ENCODE measurements around the gene GPANK1. TPM values are rescaled to one million over a fixed set of nuclear protein-coding genes. Genes with fewer than 3 reads are reported as not detected.
"Not testable (repeated sequence)": the region's sequence is repeated elsewhere in the genome, so short reads cannot be mapped to it uniquely, and the experiment has no call there.

GPANK1 gene
- total RNA-seq, 6 experiments from 2014 or later = 6.4 to 10.0 (median 8.0) TPM

- no peak overlapping the region for H3K4me3 ChIP-seq
- H3K36me3 ChIP-seq = no peaks in the 10 kb centered on the region
- WGBS (ENCODE audit: insufficient coverage, low coverage, low lambda C conversion rate, missing lambda C conversion rate) = 30% methylated on average over 6 of the region's 8 CpGs
- H3K27me3 ChIP-seq = no peaks in the 10 kb centered on the region
- ATAC-seq (peak; percentile 13 to 36 (median 18)), DNase-seq (peak in 1 of 3 donors; percentile 48)
- no peak overlapping the region for H3K27ac ChIP-seq
- H3K9me3 ChIP-seq = no peaks in the 10 kb centered on the region
- intact Hi-C loops (cut with DNase I) = loop anchor here in 1 of 2 donors (10.0 kb wide), 1 partner anchor 54 kb away; the partner anchor contains the start of gene SAPCD1
- H3K4me1 ChIP-seq = no peaks in the 10 kb centered on the region
- TF ChIP-seq POLR2A (IDR thresholded peaks at IDR 0.05) (no peak), CTCF (IDR thresholded peaks at IDR 0.05) (no peak)
Measured at GRCh38 chr6:31711233-31711632, 46.4 kb upstream of the GPANK1 start.

- no peak overlapping the region for H3K4me3 ChIP-seq
- WGBS (ENCODE audit: insufficient coverage, low coverage, low lambda C conversion rate, missing lambda C conversion rate) = 64% methylated on average over 5 of the region's 5 CpGs
- DNase-seq = no peak
- TF ChIP-seq POLR2A (IDR thresholded peaks at IDR 0.05) (no peak), CTCF (IDR thresholded peaks at IDR 0.05) (no peak)
- no peaks in the 10 kb centered on the region for H3K27me3 ChIP-seq
- intact Hi-C loops (cut with DNase I) = loop anchor here in 1 of 2 donors (10.0 kb wide), 1 partner anchor 54 kb away; the partner anchor contains the start of gene SAPCD1
- no peak overlapping the region for H3K27ac ChIP-seq
- no peaks in the 10 kb centered on the region for H3K9me3 ChIP-seq
- ATAC-seq = no peak
- no peaks in the 10 kb centered on the region for H3K4me1 ChIP-seq
- no peaks in the 10 kb centered on the region for H3K36me3 ChIP-seq
Measured at GRCh38 chr6:31710523-31711219, 45.9 kb upstream of the GPANK1 start.

GRCh38 chr6:31709157-31709556, 44.4 kb upstream of the GPANK1 start:
- H3K4me3 ChIP-seq; H3K4me1 ChIP-seq; H3K27ac ChIP-seq; H3K36me3 ChIP-seq; DNase-seq; intact Hi-C loops (cut with DNase I); H3K9me3 ChIP-seq; H3K27me3 ChIP-seq; ATAC-seq: not testable (repeated sequence)
- WGBS (ENCODE audit: insufficient coverage, low coverage, low lambda C conversion rate, missing lambda C conversion rate) = 57% methylated on average over 9 of the region's 11 CpGs

- TF ChIP-seq POLR2A (IDR thresholded peaks at IDR 0.05) (no peak), CTCF (IDR thresholded peaks at IDR 0.05) (no peak)
- H3K27ac ChIP-seq = no peak overlapping the region
- H3K4me1 ChIP-seq = peaks cover 0 to 5% (median 0%) of the 10 kb centered on the region in 4 donors
- ATAC-seq (no peak), DNase-seq (no peak)
- WGBS (ENCODE audit: insufficient coverage, low coverage, low lambda C conversion rate, missing lambda C conversion rate) = 84% methylated on average over 3 of the region's 3 CpGs
- no peaks in the 10 kb centered on the region for H3K9me3 ChIP-seq
- no peaks in the 10 kb centered on the region for H3K36me3 ChIP-seq
- H3K27me3 ChIP-seq = no peaks in the 10 kb centered on the region
- intact Hi-C loops (cut with DNase I) = no loop called here
- H3K4me3 ChIP-seq = no peak overlapping the region
Measured at GRCh38 chr6:31708224-31708623, 43.4 kb upstream of the GPANK1 start.

- no peaks in the 10 kb centered on the region for H3K27me3 ChIP-seq
- intact Hi-C loops (cut with DNase I) = no loop called here
- no peak for ATAC-seq
- TF ChIP-seq CTCF (IDR thresholded peaks at IDR 0.05) (no peak), POLR2A (IDR thresholded peaks at IDR 0.05) (no peak)
- DNase-seq = no peak
- no peak overlapping the region for H3K4me3 ChIP-seq
- no peaks in the 10 kb centered on the region for H3K36me3 ChIP-seq
- peaks cover 0 to 5% (median 0%) of the 10 kb centered on the region in 4 donors for H3K4me1 ChIP-seq
- no peak overlapping the region for H3K27ac ChIP-seq
- no peaks in the 10 kb centered on the region for H3K9me3 ChIP-seq
- 100% methylated on average over 1 of the region's 10 CpGs for WGBS (ENCODE audit: insufficient coverage, low coverage, low lambda C conversion rate, missing lambda C conversion rate)
Measured at GRCh38 chr6:31707701-31708100, 42.9 kb upstream of the GPANK1 start.
